K562 (cell line): ENCODE data around the gene SLC7A10. TPM values are rescaled to one million over a fixed set of nuclear protein-coding genes. Genes with fewer than 3 reads are reported as not detected.

Experiments
- E2F8 ChIP-seq: fragments of 450-650 bp; IDR thresholded peaks from 2 replicates; pipeline ENCODE4 v1.7.1; 2018; ENCODE audit warnings: mild to moderate bottlenecking, low read depth; ENCODE audit not compliant: partially characterized antibody
- E4F1 ChIP-seq: fragments of 250-450 bp; sonication (Bioruptor Pico); IDR thresholded peaks from 2 replicates; pipeline ENCODE4 v1.5.0; 2021; ENCODE audit warnings: mild to moderate bottlenecking, borderline replicate concordance
- PML ChIP-seq: IDR thresholded peaks from 2 replicates; pipeline ENCODE4 v1.6.1; 2012; ENCODE audit warnings: low read length, inconsistent platforms
- RERE ChIP-seq: sonication (generic); formaldehyde crosslinking; IDR thresholded peaks from 2 replicates; pipeline ENCODE4 v1.8.0; 2023; ENCODE audit warnings: missing genetic modification reagents, mild to moderate bottlenecking, borderline replicate concordance
- TEAD2 ChIP-seq: fragments of 450-650 bp; IDR thresholded peaks from 2 replicates; pipeline ENCODE4 v1.6.1; 2016; ENCODE audit warnings: missing genetic modification characterization, control low read depth, missing compliant biosample characterization
- ZBTB43 ChIP-seq: sonication (generic); formaldehyde crosslinking; IDR thresholded peaks from 2 replicates; pipeline ENCODE4 v1.8.0; 2023; ENCODE audit warnings: mild to moderate bottlenecking, missing genetic modification reagents
- ZFX ChIP-seq: sonication (generic); formaldehyde crosslinking; IDR thresholded peaks from 2 replicates; pipeline ENCODE4 v1.8.0; 2022; ENCODE audit warnings: mild to moderate bottlenecking, missing genetic modification reagents, moderate library complexity
- polyA plus RNA-seq, 8 experiments: library from polyadenylated mRNA; depleted of rRNA in 4 of 8; stranded (reverse) in 5 of 8; unstranded in 3 of 8; fragments of >200 nt; fragmentation: Nextera tagmentation in 2 of 8; fragmentation: Illumina TruSeq in 1 of 8; extraction: Ambion mirVana in 2 of 8; extraction: Trizol in 1 of 8; gene quantifications; 2 replicates each; pipeline versions ENCODE4 v1.2.1 to v1.2.3, GENCODE V29; 2011 to 2014; ENCODE audit warnings: inconsistent platforms in 1 of 8, missing spikeins in 1 of 8
- total RNA-seq, 7 experiments: library from RNA; depleted of rRNA in 6 of 7; stranded (reverse); fragments of >200 nt in 6 of 7; fragmentation: Illumina TruSeq in 2 of 7; extraction: Trizol in 2 of 7; gene quantifications; 2 replicates each; pipeline versions ENCODE4 v1.2.1 to v1.2.3, GENCODE V29; 2011 to 2021; ENCODE audit warnings: low replicate concordance in 1 of 7

Gene SLC7A10
- total and polyA plus RNA-seq, 9 of the 15 experiments (the other 6 are each of a cell fraction or from before 2014, with no cell fraction given): 0.07 TPM; not detected in 8

- TF ChIP-seq E2F8 (no peak), E4F1 (no peak), ZBTB43 (CRISPR knock-in tag) (no peak), ZFX (CRISPR knock-in tag) (no peak), RERE (CRISPR knock-in tag) (no peak), TEAD2 (tag) (no peak), PML (no peak)
These were observed 27.5 kb downstream of the SLC7A10 start (continued) for GRCh38 chr19:33198169-33198568.
